IPS-18a (cell line): ENCODE measurements around the gene ANKRD6.
A peak's percentile ranks its signal among the peaks of the same experiment; 100 is the strongest.

Experiments
- H3K27ac ChIP-seq: one replicate; pipeline ENCODE4 v1.5.1; 2013; ENCODE audit warnings: low read length
- H3K27me3 ChIP-seq: one replicate; pipeline ENCODE4 v1.6.1; 2013; ENCODE audit warnings: mild to moderate bottlenecking, low read length; ENCODE audit not compliant: control insufficient read depth, insufficient read depth
- H3K36me3 ChIP-seq: one replicate; pipeline ENCODE4 v1.6.1; 2013; ENCODE audit warnings: low read depth, low read length; ENCODE audit not compliant: control insufficient read depth
- H3K4me1 ChIP-seq: one replicate; pipeline ENCODE4 v1.6.1; 2013; ENCODE audit warnings: low read depth, low read length; ENCODE audit not compliant: control insufficient read depth
- H3K4me3 ChIP-seq: one replicate; pipeline ENCODE4 v1.5.1; 2013; ENCODE audit warnings: low read length
- H3K9ac ChIP-seq: one replicate; pipeline ENCODE4 v1.6.1; 2013; ENCODE audit warnings: mild to moderate bottlenecking, low read length, moderate library complexity
- H3K9me3 ChIP-seq: one replicate; pipeline ENCODE4 v1.6.1; 2013; ENCODE audit warnings: low read depth, low read length; ENCODE audit not compliant: control insufficient read depth

ANKRD6 gene

GRCh38 chr6:89495961-89496535 is 63.1 kb downstream of the ANKRD6 start:
- H3K9ac ChIP-seq, result no peak overlapping the region
- no peaks in the 10 kb centered on the region for H3K36me3 ChIP-seq
- no peaks in the 10 kb centered on the region for H3K9me3 ChIP-seq
- no peak overlapping the region for H3K4me3 ChIP-seq
- peaks cover 25% of the 10 kb centered on the region for H3K4me1 ChIP-seq
- H3K27me3 ChIP-seq, result no peaks in the 10 kb centered on the region
- no peak overlapping the region for H3K27ac ChIP-seq

GRCh38 chr6:89500611-89501010 is 67.7 kb downstream of the ANKRD6 start:
- H3K9ac ChIP-seq, result no peak overlapping the region
- peak overlapping the region; percentile 37 for H3K4me3 ChIP-seq
- no peak overlapping the region for H3K27ac ChIP-seq
- H3K4me1 ChIP-seq, result peaks cover 31% of the 10 kb centered on the region
- no peaks in the 10 kb centered on the region for H3K9me3 ChIP-seq
- no peaks in the 10 kb centered on the region for H3K27me3 ChIP-seq
- no peaks in the 10 kb centered on the region for H3K36me3 ChIP-seq

GRCh38 chr6:89501222-89501621 is 68.3 kb downstream of the ANKRD6 start:
- Histone ChIP-seq H3K27ac (no peak overlapping the region), H3K4me1 (peaks cover 28% of the 10 kb centered on the region), H3K9ac (no peak overlapping the region), H3K36me3 (no peaks in the 10 kb centered on the region), H3K27me3 (no peaks in the 10 kb centered on the region), H3K4me3 (peak overlapping the region; percentile 37), H3K9me3 (no peaks in the 10 kb centered on the region)

- Histone ChIP-seq H3K27ac (no peak overlapping the region), H3K9ac (no peak overlapping the region), H3K27me3 (no peaks in the 10 kb centered on the region), H3K9me3 (no peaks in the 10 kb centered on the region), H3K36me3 (no peaks in the 10 kb centered on the region), H3K4me1 (peaks cover 28% of the 10 kb centered on the region), H3K4me3 (peak overlapping the region; percentile 37)
These were observed 68.8 kb downstream of the ANKRD6 start for GRCh38 chr6:89501753-89502152.

GRCh38 chr6:89503641-89504040 is 70.7 kb downstream of the ANKRD6 start:
- no peaks in the 10 kb centered on the region for H3K36me3 ChIP-seq
- H3K27ac ChIP-seq, result no peak overlapping the region
- H3K4me1 ChIP-seq, result peaks cover 28% of the 10 kb centered on the region
- no peaks in the 10 kb centered on the region for H3K27me3 ChIP-seq
- no peak overlapping the region for H3K4me3 ChIP-seq
- no peaks in the 10 kb centered on the region for H3K9me3 ChIP-seq
- no peak overlapping the region for H3K9ac ChIP-seq

- no peaks in the 10 kb centered on the region for H3K27me3 ChIP-seq
- no peak overlapping the region for H3K9ac ChIP-seq
- H3K4me1 ChIP-seq, result peaks cover 25% of the 10 kb centered on the region
- H3K9me3 ChIP-seq, result no peaks in the 10 kb centered on the region
- H3K36me3 ChIP-seq, result no peaks in the 10 kb centered on the region
- H3K4me3 ChIP-seq, result no peak overlapping the region
- H3K27ac ChIP-seq, result no peak overlapping the region
These were observed 72.9 kb downstream of the ANKRD6 start for GRCh38 chr6:89505847-89506246.

- H3K4me1 ChIP-seq, result peaks cover 14% of the 10 kb centered on the region
- no peaks in the 10 kb centered on the region for H3K9me3 ChIP-seq
- H3K27me3 ChIP-seq, result no peaks in the 10 kb centered on the region
- no peak overlapping the region for H3K4me3 ChIP-seq
- no peak overlapping the region for H3K27ac ChIP-seq
- H3K9ac ChIP-seq, result no peak overlapping the region
- no peaks in the 10 kb centered on the region for H3K36me3 ChIP-seq
These were observed 74.0 kb downstream of the ANKRD6 start for GRCh38 chr6:89506716-89507617.

- Histone ChIP-seq H3K27ac (no peak overlapping the region), H3K4me1 (peaks cover 3% of the 10 kb centered on the region), H3K27me3 (no peaks in the 10 kb centered on the region), H3K9me3 (no peaks in the 10 kb centered on the region), H3K4me3 (no peak overlapping the region), H3K9ac (no peak overlapping the region), H3K36me3 (no peaks in the 10 kb centered on the region)
These were observed 76.0 kb downstream of the ANKRD6 start for GRCh38 chr6:89508755-89509563.

GRCh38 chr6:89509777-89510281 is 76.9 kb downstream of the ANKRD6 start:
- H3K4me3 ChIP-seq, result no peak overlapping the region
- no peaks in the 10 kb centered on the region for H3K9me3 ChIP-seq
- peaks cover 3% of the 10 kb centered on the region for H3K4me1 ChIP-seq
- H3K36me3 ChIP-seq, result no peaks in the 10 kb centered on the region
- H3K9ac ChIP-seq, result no peak overlapping the region
- H3K27me3 ChIP-seq, result no peaks in the 10 kb centered on the region
- no peak overlapping the region for H3K27ac ChIP-seq

- peaks cover 3% of the 10 kb centered on the region for H3K4me1 ChIP-seq
- no peaks in the 10 kb centered on the region for H3K36me3 ChIP-seq
- H3K4me3 ChIP-seq, result no peak overlapping the region
- H3K27ac ChIP-seq, result no peak overlapping the region
- no peaks in the 10 kb centered on the region for H3K27me3 ChIP-seq
- H3K9me3 ChIP-seq, result no peaks in the 10 kb centered on the region
- H3K9ac ChIP-seq, result no peak overlapping the region
These were observed 77.4 kb downstream of the ANKRD6 start for GRCh38 chr6:89510393-89510792.

- Histone ChIP-seq H3K9me3 (no peaks in the 10 kb centered on the region), H3K27me3 (no peaks in the 10 kb centered on the region), H3K9ac (no peak overlapping the region), H3K4me1 (no peaks in the 10 kb centered on the region), H3K36me3 (no peaks in the 10 kb centered on the region), H3K27ac (no peak overlapping the region), H3K4me3 (no peak overlapping the region)
These were observed 85.6 kb downstream of the ANKRD6 start for GRCh38 chr6:89518352-89519055.
